Heart left ventricle (tissue), 13 donors: ENCODE results near the gene MSH3.

ENCODE experiments used
- POLR2A ChIP-seq, 2 donors: fragments of 450-650 bp; IDR thresholded peaks; one replicate each; pipeline ENCODE4 v1.6.1; 2017; ENCODE audit warnings: antibody characterized with exemption in 2 of 2, mild to moderate bottlenecking in 2 of 2, moderate library complexity in 2 of 2
- TF ChIP-seq, protein P1 (sequence below), 12 donors: fragments of 200-600 bp; sonication (generic) in 4 of 12; IDR thresholded peaks; one replicate each; pipeline versions ENCODE4 v1.5.0 to v1.8.0; 2018 to 2022; ENCODE audit warnings: antibody characterized with exemption in 12 of 12, mild to moderate bottlenecking in 5 of 12
- donor health status: ischemic (EF 13 %, LVEDD 7.1; RV severe dilation, severe dysfunction).
- donor health status: DM: no; HTN: yes; CAD: no.
- donor health status: DM: no; HTN: no; CAD: no.
- donor health status: ischemic (EF 25% LVEDD 6.9; RV normal size, moderate dysfunction).
- donor health status: ischemic (EF 25% LVEDD 5.7; RV mildly dilated, moderate dysfunction).
- donor health status: ischemic (EF 35%, LVEDD 5.7; RV mildly dilated, moderate dysfunction).
- donor health status: nonischemic (EF 11% LVEDD 7.7; RV severe dilation, severe dysfunction).
- donor health status: DM: yes; HTN: yes; CAD: no.
- donor health status: PGD.
- donor health status: ischemic (EF 29% LVEDD 5.4; RV normal size, mild dysfunction).
- donor health status: nonischemic (EF 23%, LVEDD 6.1; RV moderate dilation, normal function).

DNA sequence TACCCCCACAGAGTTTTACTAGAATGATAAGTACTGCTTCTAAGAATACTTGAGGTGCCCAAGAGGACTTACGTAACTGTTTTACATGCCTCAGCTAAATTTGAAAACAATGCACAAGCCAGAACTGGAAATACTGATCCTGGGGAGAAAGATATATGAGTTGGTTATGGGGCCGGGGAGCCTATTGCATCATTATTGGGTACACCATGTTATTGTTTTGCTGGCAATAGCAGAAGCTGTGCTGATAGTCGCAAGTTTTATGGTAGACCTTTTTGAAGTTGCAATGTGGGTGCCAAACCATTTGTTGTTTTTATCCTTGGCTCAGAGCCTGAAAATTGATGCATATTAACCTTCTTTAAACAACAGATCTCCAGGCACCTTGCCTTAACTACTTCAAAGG, 108.8 kb downstream of the MSH3 start:
- TF ChIP-seq, protein P1, sequence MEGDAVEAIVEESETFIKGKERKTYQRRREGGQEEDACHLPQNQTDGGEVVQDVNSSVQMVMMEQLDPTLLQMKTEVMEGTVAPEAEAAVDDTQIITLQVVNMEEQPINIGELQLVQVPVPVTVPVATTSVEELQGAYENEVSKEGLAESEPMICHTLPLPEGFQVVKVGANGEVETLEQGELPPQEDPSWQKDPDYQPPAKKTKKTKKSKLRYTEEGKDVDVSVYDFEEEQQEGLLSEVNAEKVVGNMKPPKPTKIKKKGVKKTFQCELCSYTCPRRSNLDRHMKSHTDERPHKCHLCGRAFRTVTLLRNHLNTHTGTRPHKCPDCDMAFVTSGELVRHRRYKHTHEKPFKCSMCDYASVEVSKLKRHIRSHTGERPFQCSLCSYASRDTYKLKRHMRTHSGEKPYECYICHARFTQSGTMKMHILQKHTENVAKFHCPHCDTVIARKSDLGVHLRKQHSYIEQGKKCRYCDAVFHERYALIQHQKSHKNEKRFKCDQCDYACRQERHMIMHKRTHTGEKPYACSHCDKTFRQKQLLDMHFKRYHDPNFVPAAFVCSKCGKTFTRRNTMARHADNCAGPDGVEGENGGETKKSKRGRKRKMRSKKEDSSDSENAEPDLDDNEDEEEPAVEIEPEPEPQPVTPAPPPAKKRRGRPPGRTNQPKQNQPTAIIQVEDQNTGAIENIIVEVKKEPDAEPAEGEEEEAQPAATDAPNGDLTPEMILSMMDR (IDR thresholded peaks at IDR 0.05) = no peak
- no peak for TF ChIP-seq POLR2A (IDR thresholded peaks at IDR 0.05)
